Left ventricle myocardium inferior (tissue), 1 donor: ENCODE data around the gene PRR19. TPM values are rescaled to one million over a fixed set of nuclear protein-coding genes. Genes with fewer than 3 reads are reported as not detected.

ENCODE experiments used
- DNase-seq: peaks from one replicate; pipeline ENCODE4 v3.0.0-alpha.2; 2020
- H3K27ac ChIP-seq: fragments of 200-600 bp; replicated peaks from 2 replicates; pipeline ENCODE4 v1.8.0; 2021
- H3K27me3 ChIP-seq: fragments of 200-600 bp; 2 replicates; pipeline ENCODE4 v1.8.0; 2021; ENCODE audit warnings: low read depth
- H3K36me3 ChIP-seq: fragments of 200-600 bp; 2 replicates; pipeline ENCODE4 v1.8.0; 2021
- H3K4me1 ChIP-seq: fragments of 200-600 bp; 2 replicates; pipeline ENCODE4 v1.8.0; 2021
- H3K4me3 ChIP-seq: fragments of 200-600 bp; 2 replicates; pipeline ENCODE4 v1.8.0; 2021; ENCODE audit warnings: mild to moderate bottlenecking, moderate library complexity
- H3K9me3 ChIP-seq: fragments of 200-600 bp; replicated peaks from 2 replicates; pipeline ENCODE4 v1.8.0; 2021
- intact Hi-C: fragments of 100-400 bp; cut with micrococcal nuclease; formaldehyde crosslinking; loops from one replicate; pipeline ENCODE4 v1.11.0; 2022
- total RNA-seq: library from RNA; stranded (reverse); fragmentation: NEBNext Ultra II Directional; extraction: Animal tissue kit (Norgen Biotek cat#: 25700); gene quantifications from one replicate; pipeline ENCODE4 v1.2.1, GENCODE V29; 2021
- TF ChIP-seq, protein P1 (sequence below): fragments of 200-600 bp; IDR thresholded peaks from 2 replicates; pipeline ENCODE4 v1.8.0; 2021; ENCODE audit warnings: antibody characterized with exemption, mild to moderate bottlenecking, borderline replicate concordance
- donor health status: DM: no; HTN: yes; CAD: no; lungs with severe emphysema.

PRR19 gene
- total RNA-seq, 1 donor from 2014 or later = not detected

DNA sequence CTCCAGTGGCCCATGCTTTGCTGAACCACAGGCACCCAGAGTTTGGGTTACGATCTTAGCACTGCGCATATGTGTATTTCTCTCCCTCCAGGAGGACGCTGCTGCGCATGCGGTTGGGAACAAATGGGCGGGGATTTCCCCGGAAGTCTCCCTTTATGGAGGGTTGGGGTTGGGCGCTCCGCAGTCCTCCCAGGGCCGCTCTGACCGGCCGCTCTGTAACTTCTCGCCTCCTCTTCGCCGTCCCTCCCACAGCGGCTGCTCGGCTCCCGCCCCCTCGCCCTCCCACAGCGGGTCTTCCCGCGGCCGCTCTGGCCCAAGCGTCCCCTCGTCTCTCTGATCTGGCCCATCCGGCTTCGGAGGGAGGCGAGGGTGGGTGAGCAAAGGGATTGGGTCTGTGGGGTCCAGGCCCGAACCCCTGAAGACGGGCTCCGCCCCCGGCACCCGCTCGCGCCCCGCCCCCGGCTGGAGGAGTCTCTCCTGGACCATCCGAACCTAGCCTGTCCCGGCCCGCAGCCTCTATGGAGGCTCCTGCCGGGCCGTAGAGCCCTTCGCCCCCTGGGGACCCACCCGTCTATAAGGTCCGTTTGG, 23.5 kb downstream of the PRR19 start, which contains the start of gene MEGF8:
Gene MEGF8 (plus strand): TSS at position 328 of the 588 bp plus-strand sequence. CDS start 609 bp downstream, outside the sequence.
- DNase-seq = peak; percentile 97
- Histone ChIP-seq H3K27me3 (peaks cover 34% of the 10 kb centered on the region), H3K9me3 (no peaks in the 10 kb centered on the region), H3K36me3 (no peaks in the 10 kb centered on the region), H3K27ac (peak within 1 kb of the TSS; percentile 82), H3K4me3 (peak within 1 kb of the TSS; percentile 79), H3K4me1 (peaks cover 50% of the 10 kb centered on the region)
- TF ChIP-seq, protein P1, sequence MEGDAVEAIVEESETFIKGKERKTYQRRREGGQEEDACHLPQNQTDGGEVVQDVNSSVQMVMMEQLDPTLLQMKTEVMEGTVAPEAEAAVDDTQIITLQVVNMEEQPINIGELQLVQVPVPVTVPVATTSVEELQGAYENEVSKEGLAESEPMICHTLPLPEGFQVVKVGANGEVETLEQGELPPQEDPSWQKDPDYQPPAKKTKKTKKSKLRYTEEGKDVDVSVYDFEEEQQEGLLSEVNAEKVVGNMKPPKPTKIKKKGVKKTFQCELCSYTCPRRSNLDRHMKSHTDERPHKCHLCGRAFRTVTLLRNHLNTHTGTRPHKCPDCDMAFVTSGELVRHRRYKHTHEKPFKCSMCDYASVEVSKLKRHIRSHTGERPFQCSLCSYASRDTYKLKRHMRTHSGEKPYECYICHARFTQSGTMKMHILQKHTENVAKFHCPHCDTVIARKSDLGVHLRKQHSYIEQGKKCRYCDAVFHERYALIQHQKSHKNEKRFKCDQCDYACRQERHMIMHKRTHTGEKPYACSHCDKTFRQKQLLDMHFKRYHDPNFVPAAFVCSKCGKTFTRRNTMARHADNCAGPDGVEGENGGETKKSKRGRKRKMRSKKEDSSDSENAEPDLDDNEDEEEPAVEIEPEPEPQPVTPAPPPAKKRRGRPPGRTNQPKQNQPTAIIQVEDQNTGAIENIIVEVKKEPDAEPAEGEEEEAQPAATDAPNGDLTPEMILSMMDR = peak; percentile 90
- intact Hi-C loops = no loop called here

DNA sequence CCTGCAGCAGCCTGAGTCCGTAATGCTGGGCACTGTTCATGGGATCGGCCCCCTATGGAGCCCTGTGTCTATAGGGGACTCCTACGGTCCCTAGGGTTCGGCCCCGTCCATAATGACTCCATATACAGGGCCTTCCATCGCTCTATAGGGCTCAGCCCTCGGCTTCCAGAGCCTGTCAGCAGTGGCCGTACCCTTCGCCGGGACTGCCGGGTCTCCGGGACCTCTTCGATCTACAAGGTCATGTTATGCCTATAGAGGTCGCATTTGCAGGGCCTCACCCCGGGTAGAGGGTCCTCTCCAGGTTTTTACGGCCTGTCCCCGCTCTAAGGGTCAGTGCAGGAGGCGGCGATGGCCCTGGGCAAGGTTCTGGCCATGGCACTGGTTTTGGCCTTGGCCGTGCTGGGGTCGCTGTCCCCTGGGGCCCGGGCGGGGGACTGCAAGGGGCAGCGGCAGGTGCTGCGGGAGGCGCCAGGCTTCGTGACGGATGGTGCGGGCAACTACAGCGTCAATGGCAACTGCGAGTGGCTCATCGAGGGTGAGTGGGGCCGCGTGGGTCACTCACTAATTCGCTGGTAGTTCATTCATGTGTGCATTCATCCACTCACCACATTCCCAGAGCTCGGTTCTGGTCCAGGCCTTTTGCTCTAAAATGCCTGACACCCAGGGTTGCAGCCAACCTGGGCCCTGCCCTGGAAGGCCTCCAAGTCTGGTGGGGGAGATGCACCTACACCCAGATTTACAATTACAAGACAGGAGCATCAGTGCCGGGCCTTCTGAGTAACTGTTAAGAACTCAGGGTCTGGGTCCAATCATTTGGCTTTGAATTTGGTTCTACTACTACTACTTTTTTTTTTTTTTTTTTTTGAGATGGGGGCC, 24.2 kb downstream of the PRR19 start:
- H3K27ac ChIP-seq = peak overlapping the region; percentile 82
- H3K36me3 ChIP-seq = no peaks in the 10 kb centered on the region
- H3K9me3 ChIP-seq = no peaks in the 10 kb centered on the region
- peaks cover 51% of the 10 kb centered on the region for H3K4me1 ChIP-seq
- TF ChIP-seq, protein P1 = no peak
- H3K4me3 ChIP-seq = peak overlapping the region; percentile 79
- H3K27me3 ChIP-seq = peaks cover 31% of the 10 kb centered on the region
- DNase-seq = peak; percentile 38
- intact Hi-C loops = no loop called here

DNA sequence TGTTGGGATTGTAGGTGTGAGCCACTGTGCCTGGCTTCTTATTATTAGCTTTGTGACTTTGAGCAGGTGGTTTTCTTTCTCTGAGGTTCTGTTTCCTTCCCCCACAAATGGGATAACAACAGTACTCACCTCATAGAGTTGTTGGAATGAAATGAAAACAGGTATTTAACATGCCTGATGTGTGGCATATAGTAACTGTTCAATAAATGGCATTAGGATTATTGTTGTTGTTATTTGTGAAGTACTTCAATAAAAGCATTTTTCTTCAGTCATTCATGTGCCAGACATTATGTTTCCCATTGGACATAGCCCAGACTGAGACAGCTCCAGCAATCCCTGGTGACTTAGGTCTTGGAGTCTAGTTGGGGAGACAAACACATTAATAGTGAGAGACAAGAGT, 25.0 kb downstream of the PRR19 start:
- peak overlapping the region; percentile 79 for H3K4me3 ChIP-seq
- peaks cover 56% of the 10 kb centered on the region for H3K4me1 ChIP-seq
- H3K9me3 ChIP-seq = no peaks in the 10 kb centered on the region
- no peak overlapping the region for H3K27ac ChIP-seq
- DNase-seq = no peak
- intact Hi-C loops = no loop called here
- TF ChIP-seq, protein P1 = no peak
- peaks cover 30% of the 10 kb centered on the region for H3K27me3 ChIP-seq
- H3K36me3 ChIP-seq = no peaks in the 10 kb centered on the region

DNA sequence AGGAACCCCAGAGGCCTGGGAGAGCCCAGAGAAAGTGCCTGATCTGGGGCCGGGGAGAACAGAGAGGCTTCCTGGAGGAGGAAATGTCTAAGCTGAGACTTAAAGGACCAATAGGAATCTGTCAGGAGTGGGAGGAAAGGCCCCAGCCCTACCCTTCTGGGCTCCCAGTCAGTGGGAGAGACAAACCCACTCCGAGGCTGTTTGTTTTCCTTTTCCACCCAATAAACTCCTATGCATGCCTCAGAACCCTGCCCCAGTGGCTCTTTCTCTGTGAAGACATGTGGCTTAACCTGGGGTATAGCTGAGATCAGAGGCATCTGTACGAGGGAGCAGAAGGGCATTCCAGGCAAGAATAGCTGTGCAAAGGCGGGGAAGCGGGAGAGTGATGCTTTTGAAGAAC, 25.4 kb downstream of the PRR19 start:
- DNase-seq = no peak
- peaks cover 60% of the 10 kb centered on the region for H3K4me1 ChIP-seq
- H3K4me3 ChIP-seq = no peak overlapping the region
- H3K27ac ChIP-seq = no peak overlapping the region
- H3K36me3 ChIP-seq = no peaks in the 10 kb centered on the region
- no peaks in the 10 kb centered on the region for H3K9me3 ChIP-seq
- intact Hi-C loops = no loop called here
- peaks cover 26% of the 10 kb centered on the region for H3K27me3 ChIP-seq
- TF ChIP-seq, protein P1 = no peak

DNA sequence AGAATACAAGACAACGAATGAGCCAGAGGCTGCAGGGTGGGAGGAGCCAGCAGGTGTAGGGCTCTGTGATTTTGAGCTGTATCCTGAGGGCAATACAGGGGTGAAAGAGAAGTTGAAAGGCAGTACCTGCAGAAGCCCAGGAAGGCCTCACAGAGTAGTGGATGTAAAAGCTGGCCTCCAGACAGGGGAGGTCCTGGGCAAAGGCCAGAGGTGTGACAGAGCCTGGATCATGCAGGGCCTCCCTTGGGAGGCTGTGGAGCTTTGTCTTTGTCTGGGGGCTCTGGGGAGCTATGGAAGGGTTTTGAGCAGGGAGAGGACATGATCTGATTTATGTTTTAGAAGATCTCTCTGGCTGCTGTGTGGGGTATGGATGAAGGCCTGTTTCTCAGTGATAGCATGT, 26.2 kb downstream of the PRR19 start:
- TF ChIP-seq, protein P1 = no peak
- H3K27me3 ChIP-seq = peaks cover 19% of the 10 kb centered on the region
- no peaks in the 10 kb centered on the region for H3K36me3 ChIP-seq
- H3K9me3 ChIP-seq = no peaks in the 10 kb centered on the region
- no peak for DNase-seq
- H3K27ac ChIP-seq = no peak overlapping the region
- H3K4me3 ChIP-seq = no peak overlapping the region
- H3K4me1 ChIP-seq = peaks cover 66% of the 10 kb centered on the region
- intact Hi-C loops = no loop called here
